Trophoblast cell (in vitro differentiated cells and primary cell): Measurements from ENCODE around the gene ZNF93.
A peak's percentile ranks its signal among the peaks of the same experiment; 100 is the strongest.
"Not testable (repeated sequence)": the region's sequence is repeated elsewhere in the genome, so short reads cannot be mapped to it uniquely, and the experiment has no call there.

Source experiments
- DNase-seq, 2 donors: peaks; one replicate each; pipeline ENCODE4 v3.0.0-alpha.2; 2016
- H2AFZ ChIP-seq: 2 replicates; pipeline ENCODE4 v1.6.1; 2013; ENCODE audit warnings: low read length, moderate library complexity, mild to moderate bottlenecking; ENCODE audit not compliant: insufficient read depth, poor library complexity
- H2AK5ac ChIP-seq: 2 replicates; pipeline ENCODE4 v1.6.1; 2013; ENCODE audit warnings: mild to moderate bottlenecking, low read length
- H2BK120ac ChIP-seq: 2 replicates; pipeline ENCODE4 v1.6.1; 2013; ENCODE audit warnings: low read length, mild to moderate bottlenecking, moderate library complexity; ENCODE audit not compliant: insufficient read depth, poor library complexity
- H2BK12ac ChIP-seq: 2 replicates; pipeline ENCODE4 v1.6.1; 2013; ENCODE audit warnings: mild to moderate bottlenecking, low read length, moderate library complexity
- H2BK5ac ChIP-seq: 2 replicates; pipeline ENCODE4 v1.6.1; 2013; ENCODE audit warnings: low read length, low read depth, moderate library complexity, mild to moderate bottlenecking; ENCODE audit not compliant: poor library complexity
- H3K14ac ChIP-seq: 2 replicates; pipeline ENCODE4 v1.6.1; 2013; ENCODE audit warnings: mild to moderate bottlenecking, low read length
- H3K18ac ChIP-seq: 2 replicates; pipeline ENCODE4 v1.6.1; 2013; ENCODE audit warnings: mild to moderate bottlenecking, low read length
- H3K23ac ChIP-seq: 2 replicates; pipeline ENCODE4 v1.6.1; 2013; ENCODE audit warnings: low read length
- H3K27ac ChIP-seq: 2 replicates; pipeline ENCODE4 v1.5.1; 2013; ENCODE audit warnings: low read depth, mild to moderate bottlenecking, inconsistent platforms, low read length, moderate library complexity
- H3K27me3 ChIP-seq: 2 replicates; pipeline ENCODE4 v1.6.1; 2013; ENCODE audit warnings: inconsistent platforms, mild to moderate bottlenecking, low read length, moderate library complexity; ENCODE audit not compliant: insufficient read depth
- H3K36me3 ChIP-seq, 2 experiments: 1 replicate in 1 of 2; 2 replicates in 1 of 2; pipeline ENCODE4 v1.6.1; 2013; ENCODE audit warnings: low read length in 2 of 2, mild to moderate bottlenecking in 2 of 2, moderate library complexity in 1 of 2; ENCODE audit not compliant: insufficient read depth in 2 of 2, control insufficient read depth in 1 of 2
- H3K4ac ChIP-seq: 2 replicates; pipeline ENCODE4 v1.6.1; 2013; ENCODE audit warnings: low read depth, mild to moderate bottlenecking, low read length, moderate library complexity
- H3K4me1 ChIP-seq, 2 experiments: 1 replicate in 1 of 2; 2 replicates in 1 of 2; pipeline ENCODE4 v1.6.1; 2013; ENCODE audit warnings: low read length in 2 of 2, mild to moderate bottlenecking in 2 of 2, moderate library complexity in 1 of 2; ENCODE audit not compliant: insufficient read depth in 2 of 2, control insufficient read depth in 1 of 2
- H3K4me2 ChIP-seq: 2 replicates; pipeline ENCODE4 v1.6.1; 2013; ENCODE audit warnings: inconsistent platforms, mild to moderate bottlenecking, low read length, moderate library complexity
- H3K4me3 ChIP-seq: 2 replicates; pipeline ENCODE4 v1.5.1; 2013; ENCODE audit warnings: mild to moderate bottlenecking, low read depth, low read length, inconsistent platforms
- H3K79me1 ChIP-seq: one replicate; pipeline ENCODE4 v1.6.1; 2013; ENCODE audit warnings: low read length
- H3K79me2 ChIP-seq: 2 replicates; pipeline ENCODE4 v1.6.1; 2013; ENCODE audit warnings: low read length, mild to moderate bottlenecking; ENCODE audit not compliant: control insufficient read depth, insufficient read depth, poor library complexity
- H3K9ac ChIP-seq: 2 replicates; pipeline ENCODE4 v1.6.1; 2013; ENCODE audit warnings: mild to moderate bottlenecking, low read length
- H3K9me3 ChIP-seq: 2 replicates; pipeline ENCODE4 v1.6.1; 2013; ENCODE audit warnings: low read depth, mild to moderate bottlenecking, control low read depth, inconsistent platforms, low read length; ENCODE audit not compliant: insufficient read depth
- H4K12ac ChIP-seq: 2 replicates; pipeline ENCODE4 v1.6.1; 2013; ENCODE audit warnings: low read depth, mild to moderate bottlenecking, low read length, moderate library complexity
- H4K8ac ChIP-seq: 2 replicates; pipeline ENCODE4 v1.6.1; 2013; ENCODE audit warnings: low read depth, mild to moderate bottlenecking, low read length, moderate library complexity
- H4K91ac ChIP-seq: one replicate; pipeline ENCODE4 v1.6.1; 2013; ENCODE audit warnings: low read depth, mild to moderate bottlenecking, low read length, moderate library complexity
- WGBS: extraction: QIAGEN DNeasy Blood & Tissue Kit; methylation state at CpG from one replicate; pipeline ENCODE4 v1.1.7; 2013; ENCODE audit warnings: missing lambda C conversion rate; ENCODE audit not compliant: insufficient read length, insufficient coverage; ENCODE audit errors: extremely low coverage; 5-methylcytosine and 5-hydroxymethylcytosine counted together

ZNF93 gene

DNA sequence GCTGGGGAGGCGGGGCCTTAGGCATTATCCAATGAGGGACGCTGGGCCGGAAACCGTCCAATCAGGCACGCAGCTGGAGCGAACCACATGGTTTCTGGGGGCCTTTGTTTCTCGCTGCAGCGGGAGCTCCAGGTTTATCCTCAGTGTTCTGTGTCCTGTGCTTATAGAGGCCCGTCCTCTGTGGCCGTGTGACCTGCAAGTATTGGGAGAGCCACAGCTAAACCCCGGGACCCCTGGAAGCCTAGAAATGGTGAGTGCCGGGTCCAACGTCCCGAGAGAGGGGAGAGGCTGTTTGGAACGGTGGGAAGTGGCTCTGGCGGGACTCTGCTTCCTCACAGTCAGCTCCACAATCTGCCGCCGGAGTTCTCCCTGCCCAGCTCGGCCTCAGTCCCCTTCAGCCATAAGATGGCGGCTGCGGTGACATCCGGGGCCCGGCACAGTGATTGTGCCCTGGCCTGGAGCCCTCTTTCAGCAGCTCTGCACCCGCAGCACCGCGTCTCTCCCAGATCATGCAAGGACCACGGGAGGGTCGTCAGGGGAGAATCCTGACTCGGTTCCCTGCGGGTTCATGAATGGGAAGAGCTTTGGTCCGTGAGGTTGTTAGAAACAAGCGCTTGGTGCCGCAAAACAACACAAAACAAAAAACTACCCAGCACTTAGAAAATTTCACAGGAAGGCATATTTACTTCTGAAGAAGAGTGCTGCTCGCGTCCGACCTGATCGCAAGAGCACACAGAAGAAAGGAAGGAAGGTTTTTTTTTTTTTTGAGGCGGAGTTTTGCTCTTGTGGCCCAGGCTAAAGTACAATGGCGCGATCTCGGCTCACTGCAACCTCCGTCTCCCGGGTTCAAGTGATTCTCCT, 34.8 kb upstream of the ZNF93 start, which contains the start of gene ZNF253:
Gene ZNF253, plus strand, starts transcription at position 133 of the 861 bp plus-strand sequence. Its CDS starts 115 bp downstream, at position 248.
- peak within 1 kb of the TSS; percentile 12 for H2BK120ac ChIP-seq
- peak within 1 kb of the TSS; percentile 81 for H2AK5ac ChIP-seq
- H3K4ac ChIP-seq: peak within 1 kb of the TSS; percentile 44
- peak within 1 kb of the TSS; percentile 80 for H2AFZ ChIP-seq
- peaks cover 0 to 1% of the 10 kb centered on the region in 2 experiments for H3K36me3 ChIP-seq
- no peak within 1 kb of the TSS for H2BK12ac ChIP-seq
- H3K27me3 ChIP-seq: no peaks in the 10 kb centered on the region
- peaks cover 0 to 4% of the 10 kb centered on the region in 2 experiments for H3K4me1 ChIP-seq
- H4K91ac ChIP-seq: peak within 1 kb of the TSS; percentile 86
- H3K4me3 ChIP-seq: peak within 1 kb of the TSS; percentile 98
- H3K9ac ChIP-seq: peak within 1 kb of the TSS; percentile 100
- H2BK5ac ChIP-seq: peak within 1 kb of the TSS; percentile 47
- WGBS: no CpG with 5 or more reads among the region's 43 CpGs
- peak within 1 kb of the TSS; percentile 94 for H4K8ac ChIP-seq
- H3K27ac ChIP-seq: peak within 1 kb of the TSS; percentile 95
- peak within 1 kb of the TSS; percentile 62 for H3K18ac ChIP-seq
- H3K79me2 ChIP-seq: peaks cover 18% of the 10 kb centered on the region
- peak; percentile 97 to 99 for DNase-seq
- peak within 1 kb of the TSS; percentile 86 for H3K4me2 ChIP-seq
- H4K12ac ChIP-seq: peak within 1 kb of the TSS; percentile 50
- peaks cover 7% of the 10 kb centered on the region for H3K79me1 ChIP-seq
- peak within 1 kb of the TSS; percentile 80 for H3K14ac ChIP-seq
- H3K23ac ChIP-seq: peak within 1 kb of the TSS; percentile 96
- H3K9me3 ChIP-seq: peaks cover 2% of the 10 kb centered on the region

DNA sequence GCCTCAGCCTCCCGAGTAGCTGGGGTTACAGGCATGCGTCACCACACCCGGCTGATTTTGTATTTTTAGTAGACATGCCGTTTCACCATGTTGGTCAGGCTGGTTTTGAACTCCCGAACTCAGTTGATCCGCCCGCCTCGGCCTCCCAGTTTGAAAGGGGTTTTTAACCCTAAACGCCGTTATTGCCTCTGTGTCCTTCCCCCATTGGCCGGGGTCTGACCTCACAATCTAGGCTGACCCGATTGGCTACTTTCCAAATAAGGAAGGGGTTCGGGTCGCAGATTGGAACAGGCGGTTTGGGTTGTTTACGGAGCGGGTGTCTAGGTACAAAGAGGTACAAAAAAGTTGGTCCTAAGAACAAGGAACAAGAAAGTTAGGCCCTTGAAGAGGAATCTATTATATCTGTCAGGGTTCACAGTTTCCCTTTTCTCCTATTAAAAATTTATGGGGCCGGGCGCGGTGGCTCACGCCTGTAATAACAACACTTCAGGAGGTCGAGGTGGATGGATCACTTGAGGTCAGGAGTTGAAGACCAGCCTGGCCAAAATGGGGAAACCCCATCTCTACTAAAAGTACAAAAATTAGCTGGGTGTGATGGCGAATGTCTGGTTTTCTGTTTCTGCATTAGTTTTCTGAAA, 34.0 kb upstream of the ZNF93 start:
- peak overlapping the region; percentile 12 for H2BK120ac ChIP-seq
- peak overlapping the region; percentile 61 for H3K18ac ChIP-seq
- H3K4me3 ChIP-seq: peak overlapping the region; percentile 98
- H3K4ac ChIP-seq: peak overlapping the region; percentile 44
- DNase-seq: peak; percentile 9 to 41
- H2AFZ ChIP-seq: peak overlapping the region; percentile 74
- H4K12ac ChIP-seq: no peak overlapping the region
- no peak overlapping the region for H2AK5ac ChIP-seq
- WGBS: no CpG with 5 or more reads among the region's 23 CpGs
- peak overlapping the region; percentile 86 for H4K91ac ChIP-seq
- H3K36me3 ChIP-seq: peaks cover 2 to 3% of the 10 kb centered on the region in 2 experiments
- peak overlapping the region; percentile 100 for H3K9ac ChIP-seq
- H3K9me3 ChIP-seq: peaks cover 2% of the 10 kb centered on the region
- peaks cover 20% of the 10 kb centered on the region for H3K79me2 ChIP-seq
- H3K14ac ChIP-seq: peak overlapping the region; percentile 80
- H2BK5ac ChIP-seq: peak overlapping the region; percentile 47
- no peaks in the 10 kb centered on the region for H3K27me3 ChIP-seq
- H3K23ac ChIP-seq: no peak overlapping the region
- peak overlapping the region; percentile 95 for H3K27ac ChIP-seq
- no peak overlapping the region for H2BK12ac ChIP-seq
- H4K8ac ChIP-seq: peak overlapping the region; percentile 70
- H3K4me1 ChIP-seq: peaks cover under 1 to 7% of the 10 kb centered on the region in 2 experiments
- H3K79me1 ChIP-seq: peaks cover 7% of the 10 kb centered on the region
- peak overlapping the region; percentile 86 for H3K4me2 ChIP-seq

DNA sequence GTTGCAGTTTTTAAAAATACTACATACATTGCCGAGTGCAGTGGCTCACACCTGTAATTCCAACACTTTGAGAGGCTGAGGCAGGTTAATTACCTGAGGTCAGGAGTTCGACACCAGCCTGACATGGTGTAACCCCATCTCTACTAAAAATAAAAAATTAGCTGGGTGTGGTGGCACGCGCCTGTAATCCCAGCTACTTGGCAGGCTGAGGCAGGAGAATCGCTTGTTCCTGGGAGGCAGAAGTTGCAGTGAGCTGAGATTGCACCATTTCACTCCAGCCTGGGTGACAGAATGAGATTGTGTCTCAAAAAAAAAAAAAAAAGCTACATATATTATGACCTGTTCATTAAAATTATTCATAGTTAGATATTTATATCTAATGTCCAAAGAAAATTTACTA, 30.7 kb upstream of the ZNF93 start:
- not testable (repeated sequence) for DNase-seq, H3K9me3 ChIP-seq, H3K27me3 ChIP-seq, H3K18ac ChIP-seq, H3K36me3 ChIP-seq, H2BK5ac ChIP-seq, H2BK120ac ChIP-seq, H4K12ac ChIP-seq, H2AFZ ChIP-seq, H3K4me3 ChIP-seq, H3K4me2 ChIP-seq, H4K8ac ChIP-seq, H3K23ac ChIP-seq, H3K14ac ChIP-seq, H3K9ac ChIP-seq, H2BK12ac ChIP-seq, H2AK5ac ChIP-seq, H3K79me1 ChIP-seq, H3K27ac ChIP-seq, H4K91ac ChIP-seq
- no CpG with 5 or more reads among the region's 5 CpGs for WGBS
- peaks cover 2 to 10% of the 10 kb centered on the region in 2 experiments for H3K4me1 ChIP-seq
- peak overlapping the region; percentile 86 for H3K4ac ChIP-seq
- H3K79me2 ChIP-seq: peaks cover 23% of the 10 kb centered on the region

DNA sequence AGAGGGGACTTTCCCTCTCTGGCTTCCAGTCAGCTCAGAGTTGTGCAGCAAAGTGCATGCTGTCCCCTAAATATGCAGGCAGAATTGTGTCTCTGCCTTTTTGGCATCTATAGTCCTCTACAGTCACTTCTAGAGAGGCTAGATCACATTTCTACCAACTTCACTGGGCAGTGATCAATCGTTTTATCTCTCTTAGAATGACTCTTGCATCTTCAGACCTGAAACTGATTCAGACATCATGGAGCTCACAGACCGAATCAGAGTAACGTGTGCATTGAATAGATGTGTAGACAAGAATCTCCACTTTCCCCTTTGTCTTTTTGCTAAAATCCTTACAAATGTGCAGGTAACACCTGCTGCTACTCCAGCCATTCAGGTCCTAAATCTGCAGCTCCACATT, 28.8 kb upstream of the ZNF93 start:
- WGBS: no CpG with 5 or more reads among the region's 3 CpGs
- no peak overlapping the region for H3K18ac ChIP-seq

More for the DNA sequence above, 28.8 kb upstream of the ZNF93 start:
- H2AFZ ChIP-seq: no peak overlapping the region
- no peaks in the 10 kb centered on the region for H3K9me3 ChIP-seq
- H3K23ac ChIP-seq: no peak overlapping the region
- no peak overlapping the region for H2AK5ac ChIP-seq
- no peak overlapping the region for H2BK12ac ChIP-seq
- no peak overlapping the region for H3K14ac ChIP-seq
- H3K4ac ChIP-seq: no peak overlapping the region
- H3K36me3 ChIP-seq: peaks cover 5 to 6% of the 10 kb centered on the region in 2 experiments
- H3K27ac ChIP-seq: no peak overlapping the region
- peaks cover 2 to 10% of the 10 kb centered on the region in 2 experiments for H3K4me1 ChIP-seq
- no peak overlapping the region for H4K12ac ChIP-seq
- H3K9ac ChIP-seq: no peak overlapping the region
- H4K91ac ChIP-seq: no peak overlapping the region
- H3K27me3 ChIP-seq: no peaks in the 10 kb centered on the region
- no peaks in the 10 kb centered on the region for H3K79me1 ChIP-seq
- H4K8ac ChIP-seq: no peak overlapping the region
- H3K4me3 ChIP-seq: no peak overlapping the region
- no peak overlapping the region for H2BK5ac ChIP-seq
- no peak overlapping the region for H3K4me2 ChIP-seq
- peaks cover 15% of the 10 kb centered on the region for H3K79me2 ChIP-seq
- DNase-seq: no peak
- no peak overlapping the region for H2BK120ac ChIP-seq
